SIG-M5 (cell line): Measurements from ENCODE around the gene P2RY2.

Experiments used
- DNase-seq: peaks from one replicate; lab custom pipeline; 2025; lab: John Stamatoyannopoulos, UW

Gene P2RY2

GRCh38 chr11:73242251-73243092, 24.4 kb downstream of the P2RY2 start:
- no peak for DNase-seq

GRCh38 chr11:73243093-73243485, 25.0 kb downstream of the P2RY2 start:
- no peak for DNase-seq

GRCh38 chr11:73244589-73245240, 26.6 kb downstream of the P2RY2 start:
- no peak for DNase-seq

GRCh38 chr11:73245461-73245860, 27.4 kb downstream of the P2RY2 start:
- no peak for DNase-seq

GRCh38 chr11:73246303-73246702, 28.2 kb downstream of the P2RY2 start:
- DNase-seq: no peak

- DNase-seq: no peak
These were observed 30.6 kb downstream of the P2RY2 start for GRCh38 chr11:73248526-73249185.

- DNase-seq: no peak
These were observed 31.2 kb downstream of the P2RY2 start for GRCh38 chr11:73249304-73249703.

- DNase-seq: no peak
These were observed 32.0 kb downstream of the P2RY2 start for GRCh38 chr11:73249853-73250783.

- no peak for DNase-seq
These were observed 34.6 kb downstream of the P2RY2 start for GRCh38 chr11:73252577-73253191.

- DNase-seq: no peak
These were observed 39.4 kb downstream of the P2RY2 start for GRCh38 chr11:73257342-73258103.

- DNase-seq: no peak
These were observed 40.3 kb downstream of the P2RY2 start for GRCh38 chr11:73258104-73259035.

GRCh38 chr11:73259406-73260126, 41.5 kb downstream of the P2RY2 start:
- DNase-seq: no peak

- DNase-seq: no peak
These were observed 42.0 kb downstream of the P2RY2 start for GRCh38 chr11:73260127-73260457.

GRCh38 chr11:73262851-73263495, 44.9 kb downstream of the P2RY2 start:
- DNase-seq: no peak

- no peak for DNase-seq
These were observed 45.6 kb downstream of the P2RY2 start for GRCh38 chr11:73263640-73264039.

- DNase-seq: no peak
These were observed 47.3 kb downstream of the P2RY2 start for GRCh38 chr11:73265278-73265810.

- no peak for DNase-seq
These were observed 48.0 kb downstream of the P2RY2 start for GRCh38 chr11:73265853-73266645.
